ENCODE measurements around the gene SLC9A9. TPM values are rescaled to one million over a fixed set of nuclear protein-coding genes. Genes with fewer than 3 reads are reported as not detected.

The SLC9A9 gene
- total RNA-seq, 2 donors from 2014 or later = 29.6 to 60.1 TPM

GRCh38 chr3:143326983-143327778 is 521.1 kb downstream of the SLC9A9 start:
- Histone ChIP-seq H3K36me3 (no peaks in the 10 kb centered on the region), H3K4me3 (no peak overlapping the region), H3K27ac (no peak overlapping the region), H3K27me3 (replicated peaks; ENCODE audit: insufficient read depth) (no peaks in the 10 kb centered on the region), H3K9me3 (no peaks in the 10 kb centered on the region), H3K4me1 (ENCODE audit: control insufficient read depth in 1 of 2, low read depth in 2 of 2) (peaks cover 3 to 10% of the 10 kb centered on the region in 2 donors)
- TF ChIP-seq CTCF (IDR thresholded peaks at IDR 0.05) = no peak
- DNase-seq (ENCODE audit: low spot score) = no peak
- no peak for ATAC-seq (ENCODE audit: insufficient number of reproducible peaks, low FRiP score, low read depth)

GRCh38 chr3:143321058-143321769 is 527.1 kb downstream of the SLC9A9 start:
- no peak for DNase-seq (ENCODE audit: low spot score)
- Histone ChIP-seq H3K27ac (no peak overlapping the region), H3K9me3 (no peaks in the 10 kb centered on the region), H3K36me3 (no peaks in the 10 kb centered on the region), H3K4me1 (ENCODE audit: control insufficient read depth in 1 of 2, low read depth in 2 of 2) (no peaks in the 10 kb centered on the region), H3K27me3 (replicated peaks; ENCODE audit: insufficient read depth) (no peaks in the 10 kb centered on the region), H3K4me3 (no peak overlapping the region)
- ATAC-seq (ENCODE audit: insufficient number of reproducible peaks, low FRiP score, low read depth) = no peak
- no peak for TF ChIP-seq CTCF (IDR thresholded peaks at IDR 0.05)

GRCh38 chr3:143315766-143316165 is 532.5 kb downstream of the SLC9A9 start:
- Histone ChIP-seq H3K4me1 (ENCODE audit: control insufficient read depth in 1 of 2, low read depth in 2 of 2) (peaks cover 0 to 5% of the 10 kb centered on the region in 2 donors), H3K36me3 (no peaks in the 10 kb centered on the region), H3K27me3 (replicated peaks; ENCODE audit: insufficient read depth) (no peaks in the 10 kb centered on the region), H3K9me3 (no peaks in the 10 kb centered on the region), H3K27ac (no peak overlapping the region), H3K4me3 (no peak overlapping the region)
- DNase-seq (ENCODE audit: low spot score) (no peak), ATAC-seq (ENCODE audit: insufficient number of reproducible peaks, low FRiP score, low read depth) (no peak)
- TF ChIP-seq CTCF (IDR thresholded peaks at IDR 0.05) = no peak

GRCh38 chr3:143314251-143315093 is 533.8 kb downstream of the SLC9A9 start:
- ATAC-seq (ENCODE audit: insufficient number of reproducible peaks, low FRiP score, low read depth) = no peak

More at GRCh38 chr3:143314251-143315093, 533.8 kb downstream of the SLC9A9 start:
- no peaks in the 10 kb centered on the region for H3K9me3 ChIP-seq
- no peak for DNase-seq (ENCODE audit: low spot score)
- no peak overlapping the region for H3K27ac ChIP-seq
- TF ChIP-seq CTCF (IDR thresholded peaks at IDR 0.05) = no peak
- H3K36me3 ChIP-seq = no peaks in the 10 kb centered on the region
- peaks cover 0 to 13% of the 10 kb centered on the region in 2 donors for H3K4me1 ChIP-seq (ENCODE audit: control insufficient read depth in 1 of 2, low read depth in 2 of 2)
- H3K27me3 ChIP-seq (replicated peaks; ENCODE audit: insufficient read depth) = no peaks in the 10 kb centered on the region
- no peak overlapping the region for H3K4me3 ChIP-seq
